ENCODE data around the gene ZNF792.
"Not testable (repeated sequence)": the region's sequence is repeated elsewhere in the genome, so short reads cannot be mapped to it uniquely, and the experiment has no call there.

The ZNF792 gene

DNA sequence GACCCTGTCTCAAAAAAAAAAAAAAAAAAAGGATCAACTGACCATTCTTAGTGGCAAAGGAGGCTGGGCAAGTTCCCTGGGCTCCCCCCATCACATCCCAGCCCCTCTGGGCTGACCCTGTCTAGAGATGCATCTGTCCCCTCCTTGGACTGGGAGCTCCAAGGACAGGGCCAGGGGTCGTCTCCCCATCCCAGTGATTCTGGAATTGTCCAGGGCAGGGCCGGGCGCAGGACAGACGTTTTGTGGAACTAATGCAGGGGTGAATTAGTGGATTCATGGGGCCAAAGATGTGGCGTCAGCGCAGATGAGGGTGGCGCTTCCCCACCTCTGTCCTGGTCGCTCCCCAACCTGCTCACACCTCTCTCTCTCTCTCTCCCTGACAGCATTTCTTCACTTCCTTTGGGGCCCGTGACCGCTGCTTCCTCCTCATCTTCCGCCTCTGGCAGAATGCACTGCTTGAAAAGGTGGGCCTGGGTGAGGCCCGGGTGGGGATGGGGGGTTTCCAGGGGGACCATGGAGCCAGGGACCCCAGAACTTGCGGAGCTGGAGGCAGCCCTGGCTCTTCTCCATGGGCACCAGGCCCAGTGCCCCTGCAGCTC is 47.2 kb upstream of the ZNF792 start:
- H3K36me3 ChIP-seq (ENCODE audit: insufficient read depth, low read length): peaks cover 89% of the 10 kb centered on the region
- H4K20me1 ChIP-seq (ENCODE audit: insufficient read depth, low read length): peaks cover 53% of the 10 kb centered on the region
- no peak overlapping the region for H3K27ac ChIP-seq (ENCODE audit: low read length)
- TF ChIP-seq, protein P1, sequence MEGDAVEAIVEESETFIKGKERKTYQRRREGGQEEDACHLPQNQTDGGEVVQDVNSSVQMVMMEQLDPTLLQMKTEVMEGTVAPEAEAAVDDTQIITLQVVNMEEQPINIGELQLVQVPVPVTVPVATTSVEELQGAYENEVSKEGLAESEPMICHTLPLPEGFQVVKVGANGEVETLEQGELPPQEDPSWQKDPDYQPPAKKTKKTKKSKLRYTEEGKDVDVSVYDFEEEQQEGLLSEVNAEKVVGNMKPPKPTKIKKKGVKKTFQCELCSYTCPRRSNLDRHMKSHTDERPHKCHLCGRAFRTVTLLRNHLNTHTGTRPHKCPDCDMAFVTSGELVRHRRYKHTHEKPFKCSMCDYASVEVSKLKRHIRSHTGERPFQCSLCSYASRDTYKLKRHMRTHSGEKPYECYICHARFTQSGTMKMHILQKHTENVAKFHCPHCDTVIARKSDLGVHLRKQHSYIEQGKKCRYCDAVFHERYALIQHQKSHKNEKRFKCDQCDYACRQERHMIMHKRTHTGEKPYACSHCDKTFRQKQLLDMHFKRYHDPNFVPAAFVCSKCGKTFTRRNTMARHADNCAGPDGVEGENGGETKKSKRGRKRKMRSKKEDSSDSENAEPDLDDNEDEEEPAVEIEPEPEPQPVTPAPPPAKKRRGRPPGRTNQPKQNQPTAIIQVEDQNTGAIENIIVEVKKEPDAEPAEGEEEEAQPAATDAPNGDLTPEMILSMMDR (IDR thresholded peaks at IDR 0.05; ENCODE audit: borderline replicate concordance, extremely low read depth, low read length, poor library complexity, severe bottlenecking): no peak
- no peak for TF ChIP-seq EZH2 (IDR thresholded peaks at IDR 0.05; ENCODE audit: borderline replicate concordance, low read depth, low read length, severe bottlenecking)
- no peaks in the 10 kb centered on the region for H3K9me3 ChIP-seq (ENCODE audit: insufficient read depth, low read length, severe bottlenecking)
- H3K4me2 ChIP-seq (ENCODE audit: insufficient read depth, low read length): no peak overlapping the region
- H3K4me1 ChIP-seq (ENCODE audit: insufficient read depth, low read length): no peaks in the 10 kb centered on the region
- H3K4me3 ChIP-seq (ENCODE audit: low read depth in 1 of 2, low read length in 2 of 2): no peak overlapping the region
- no peaks in the 10 kb centered on the region for H3K27me3 ChIP-seq (ENCODE audit: insufficient read depth, low read length, poor library complexity)
- H2AFZ ChIP-seq (ENCODE audit: low read depth, low read length): no peak overlapping the region
- H3K9ac ChIP-seq (ENCODE audit: low read depth, low read length): no peak overlapping the region
- ATAC-seq (ENCODE audit: insufficient read depth, low read depth) (no peak), DNase-seq (no peak)
- peaks cover 12% of the 10 kb centered on the region; the same call in 1 of the 2 replicates for H3K79me2 ChIP-seq (ENCODE audit: insufficient read depth, low read length)

DNA sequence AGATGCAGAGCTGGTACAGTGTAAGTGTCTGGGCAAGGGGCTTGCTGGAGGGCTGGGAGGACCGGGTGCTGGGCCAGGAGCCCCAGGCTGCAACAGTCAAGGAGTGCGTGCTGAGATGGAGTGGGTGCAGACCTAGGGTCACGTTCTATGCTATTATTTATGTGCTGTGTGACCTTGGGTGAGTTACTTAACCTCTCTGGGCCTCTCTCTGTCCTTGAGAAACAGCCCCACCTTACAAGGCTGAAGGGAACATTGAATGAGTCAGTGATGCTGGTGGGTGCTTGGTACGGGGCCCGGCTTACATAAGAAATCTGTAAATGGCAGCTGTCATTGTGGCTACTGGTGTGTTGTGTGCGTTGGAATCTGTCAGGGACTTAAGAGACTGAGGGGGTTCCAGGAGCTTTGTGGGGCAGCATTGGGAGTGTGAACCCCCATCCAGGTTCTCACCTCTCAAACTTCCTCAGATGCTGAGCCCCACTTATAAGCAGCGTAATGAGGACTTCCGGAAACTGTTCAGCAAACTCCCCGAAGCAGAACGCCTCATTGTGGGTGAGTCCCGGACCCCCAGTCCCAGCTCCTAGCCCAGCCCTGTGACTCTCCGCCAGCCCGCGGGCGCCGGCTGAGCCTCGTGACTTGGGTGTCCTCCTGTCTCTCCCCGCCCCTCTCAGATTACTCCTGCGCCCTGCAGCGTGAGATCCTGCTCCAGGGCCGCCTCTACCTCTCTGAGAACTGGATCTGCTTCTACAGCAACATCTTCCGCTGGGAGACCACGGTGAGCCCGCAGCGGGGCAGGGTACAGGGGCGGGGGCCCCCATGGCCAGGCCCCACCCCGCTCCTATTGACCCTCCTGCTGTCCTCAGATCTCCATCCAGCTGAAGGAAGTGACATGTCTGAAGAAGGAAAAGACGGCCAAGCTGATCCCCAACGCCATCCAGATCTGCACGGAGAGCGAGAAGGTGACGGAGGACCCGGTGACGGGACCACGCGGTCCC is 45.7 kb upstream of the ZNF792 start:
- Histone ChIP-seq H3K4me1 (ENCODE audit: insufficient read depth, low read length) (no peaks in the 10 kb centered on the region), H3K4me3 (ENCODE audit: low read depth in 1 of 2, low read length in 2 of 2) (no peak overlapping the region), H3K36me3 (ENCODE audit: insufficient read depth, low read length) (peaks cover 87% of the 10 kb centered on the region), H3K27me3 (ENCODE audit: insufficient read depth, low read length, poor library complexity) (no peaks in the 10 kb centered on the region), H2AFZ (ENCODE audit: low read depth, low read length) (no peak overlapping the region), H3K27ac (ENCODE audit: low read length) (no peak overlapping the region), H3K4me2 (ENCODE audit: insufficient read depth, low read length) (no peak overlapping the region), H3K9me3 (ENCODE audit: insufficient read depth, low read length, severe bottlenecking) (no peaks in the 10 kb centered on the region), H3K79me2 (ENCODE audit: insufficient read depth, low read length) (peaks cover 27% of the 10 kb centered on the region), H3K9ac (ENCODE audit: low read depth, low read length) (no peak overlapping the region), H4K20me1 (ENCODE audit: insufficient read depth, low read length) (peaks cover 60% of the 10 kb centered on the region)
- TF ChIP-seq, protein P1 (IDR thresholded peaks at IDR 0.05; ENCODE audit: borderline replicate concordance, extremely low read depth, low read length, poor library complexity, severe bottlenecking): no peak
- no peak for TF ChIP-seq EZH2 (IDR thresholded peaks at IDR 0.05; ENCODE audit: borderline replicate concordance, low read depth, low read length, severe bottlenecking)
- ATAC-seq (ENCODE audit: insufficient read depth, low read depth): no peak
- DNase-seq: no peak

DNA sequence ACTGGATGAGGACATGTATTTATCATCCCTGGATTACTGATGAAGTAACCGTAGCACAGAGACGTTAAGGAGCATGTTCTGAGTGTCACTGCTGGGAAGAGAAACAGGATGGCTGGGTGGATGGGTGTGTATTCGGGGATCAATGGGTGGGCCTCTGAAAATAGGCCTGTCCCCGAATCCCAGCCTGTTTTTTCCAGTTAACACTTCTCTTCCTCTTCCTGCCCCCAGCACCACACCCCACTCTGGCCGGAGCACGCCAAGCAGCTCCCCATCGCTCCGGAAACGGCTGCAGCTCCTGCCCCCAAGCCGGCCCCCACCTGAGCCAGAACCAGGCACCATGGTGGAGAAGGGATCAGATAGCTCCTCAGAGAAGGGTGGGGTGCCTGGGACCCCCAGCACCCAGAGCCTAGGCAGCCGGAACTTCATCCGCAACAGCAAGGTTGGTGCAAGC is 44.9 kb upstream of the ZNF792 start:
- Histone ChIP-seq H3K27me3 (ENCODE audit: insufficient read depth, low read length, poor library complexity) (no peaks in the 10 kb centered on the region), H3K79me2 (ENCODE audit: insufficient read depth, low read length) (peaks cover 35% of the 10 kb centered on the region), H3K4me1 (ENCODE audit: insufficient read depth, low read length) (peaks cover 5% of the 10 kb centered on the region; the same call in 1 of the 2 replicates), H3K9ac (ENCODE audit: low read depth, low read length) (no peak overlapping the region), H3K9me3 (ENCODE audit: insufficient read depth, low read length, severe bottlenecking) (no peaks in the 10 kb centered on the region), H2AFZ (ENCODE audit: low read depth, low read length) (no peak overlapping the region), H3K4me3 (ENCODE audit: low read depth in 1 of 2, low read length in 2 of 2) (no peak overlapping the region), H4K20me1 (ENCODE audit: insufficient read depth, low read length) (peaks cover 60% of the 10 kb centered on the region), H3K4me2 (ENCODE audit: insufficient read depth, low read length) (no peak overlapping the region), H3K36me3 (ENCODE audit: insufficient read depth, low read length) (peaks cover 87% of the 10 kb centered on the region), H3K27ac (ENCODE audit: low read length) (no peak overlapping the region)
- TF ChIP-seq, protein P1 (IDR thresholded peaks at IDR 0.05; ENCODE audit: borderline replicate concordance, extremely low read depth, low read length, poor library complexity, severe bottlenecking): no peak
- no peak for TF ChIP-seq EZH2 (IDR thresholded peaks at IDR 0.05; ENCODE audit: borderline replicate concordance, low read depth, low read length, severe bottlenecking)
- ATAC-seq (ENCODE audit: insufficient read depth, low read depth) (no peak), DNase-seq (no peak)

DNA sequence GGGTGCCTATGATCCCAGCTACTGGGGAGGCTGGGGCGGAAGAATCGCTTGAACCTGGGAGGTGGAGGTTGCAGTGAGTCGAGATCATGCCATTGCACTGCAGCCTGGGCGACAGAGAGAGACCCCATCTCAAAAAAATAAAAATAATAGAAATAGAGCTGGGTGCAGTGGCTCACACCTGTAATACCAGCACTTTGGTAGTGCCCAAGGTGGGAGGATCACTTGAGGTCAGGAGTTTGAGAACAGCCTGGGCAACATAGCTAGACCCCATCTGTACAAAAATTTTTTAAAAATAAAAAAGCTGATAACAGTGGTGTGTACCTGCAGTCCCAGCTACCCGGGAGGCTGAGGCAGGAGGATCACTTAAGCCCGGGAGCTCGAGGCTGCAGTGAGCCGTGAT is 43.4 kb upstream of the ZNF792 start:
- Histone ChIP-seq H3K79me2 (ENCODE audit: insufficient read depth, low read length) (peaks cover 47% of the 10 kb centered on the region), H3K36me3 (ENCODE audit: insufficient read depth, low read length) (peaks cover 87% of the 10 kb centered on the region), H4K20me1 (ENCODE audit: insufficient read depth, low read length) (peaks cover 62% of the 10 kb centered on the region), H3K4me1 (ENCODE audit: insufficient read depth, low read length) (peaks cover 18% of the 10 kb centered on the region)
- H3K27ac ChIP-seq (ENCODE audit: low read length); H3K4me2 ChIP-seq (ENCODE audit: insufficient read depth, low read length); H3K9me3 ChIP-seq (ENCODE audit: insufficient read depth, low read length, severe bottlenecking); H2AFZ ChIP-seq (ENCODE audit: low read depth, low read length); DNase-seq; ATAC-seq (ENCODE audit: insufficient read depth, low read depth); H3K4me3 ChIP-seq (ENCODE audit: low read depth in 1 of 2, low read length in 2 of 2); H3K27me3 ChIP-seq (ENCODE audit: insufficient read depth, low read length, poor library complexity); H3K9ac ChIP-seq (ENCODE audit: low read depth, low read length): not testable (repeated sequence)
